DMS53 treated with DMSO at 0.1 percent for 48 hours (cell line): ENCODE data around the gene RAB20.
"Not testable (repeated sequence)": the region's sequence is repeated elsewhere in the genome, so short reads cannot be mapped to it uniquely, and the experiment has no call there.

Experiments
- DNase-seq: peaks from one replicate; lab custom pipeline; 2025; ENCODE audit not compliant: unreplicated experiment; lab: John Stamatoyannopoulos, UW

Gene RAB20

GRCh38 chr13:110492679-110493593 is 68.6 kb downstream of the RAB20 start:
- no peak for DNase-seq

- DNase-seq = no peak
Measured at GRCh38 chr13:110491869-110492678, 69.4 kb downstream of the RAB20 start.

DNA sequence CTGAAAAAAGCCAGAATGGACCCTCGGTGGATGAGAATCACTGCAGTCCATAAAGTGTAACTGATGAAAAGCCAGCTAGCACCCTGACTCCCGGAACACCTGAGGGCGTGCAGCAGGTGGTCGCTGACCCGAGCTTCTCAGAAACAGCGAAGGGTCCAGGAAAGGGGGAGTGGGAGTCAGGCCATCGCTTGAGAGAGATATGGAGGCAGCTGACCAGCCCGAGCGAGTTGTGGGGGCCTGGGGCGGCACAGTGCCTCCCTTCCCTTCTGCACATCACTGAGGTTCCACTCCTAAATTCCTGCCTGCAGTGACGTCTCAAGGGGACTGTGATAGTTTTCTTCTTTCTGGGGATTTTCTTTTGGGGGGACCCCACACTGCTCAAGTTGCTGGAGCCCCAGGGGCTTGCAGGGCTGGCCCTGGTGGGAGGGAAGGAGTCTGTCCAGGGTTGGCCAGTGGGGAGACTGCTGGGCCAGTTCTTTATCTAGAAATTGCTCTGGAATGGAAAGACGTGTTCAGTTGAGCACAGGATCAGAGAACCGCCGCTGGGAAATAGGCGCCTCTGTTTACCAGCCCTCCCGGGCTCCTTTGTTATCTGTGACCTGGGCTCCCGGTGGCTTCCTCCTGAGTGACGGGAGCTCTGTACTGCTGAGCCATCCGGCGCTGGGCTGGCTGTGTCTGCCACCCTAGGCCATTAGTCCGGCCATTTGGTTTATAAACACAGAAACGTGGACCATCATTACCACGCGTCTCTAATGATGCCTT is 71.3 kb downstream of the RAB20 start:
- no peak for DNase-seq

DNA sequence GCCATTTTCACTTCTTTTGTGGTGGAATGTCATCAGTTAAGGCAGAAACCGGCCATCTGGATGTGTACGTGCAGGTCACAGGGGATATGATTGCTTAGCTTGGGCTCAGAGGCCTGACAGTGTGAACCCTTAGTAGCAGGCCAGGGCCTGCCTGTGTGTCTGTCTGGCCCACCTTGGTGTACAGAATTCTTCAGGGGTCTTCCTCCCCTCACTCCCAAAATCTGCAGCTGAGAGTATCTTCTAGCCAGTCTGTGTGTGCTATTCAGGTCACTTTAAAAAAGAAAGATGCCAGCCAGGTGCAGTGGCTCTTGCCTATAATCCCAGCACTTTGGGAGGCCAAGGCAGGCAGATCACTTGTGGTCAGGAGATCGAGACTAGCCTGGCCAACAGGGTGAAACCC is 74.6 kb downstream of the RAB20 start:
- DNase-seq = not testable (repeated sequence)

DNA sequence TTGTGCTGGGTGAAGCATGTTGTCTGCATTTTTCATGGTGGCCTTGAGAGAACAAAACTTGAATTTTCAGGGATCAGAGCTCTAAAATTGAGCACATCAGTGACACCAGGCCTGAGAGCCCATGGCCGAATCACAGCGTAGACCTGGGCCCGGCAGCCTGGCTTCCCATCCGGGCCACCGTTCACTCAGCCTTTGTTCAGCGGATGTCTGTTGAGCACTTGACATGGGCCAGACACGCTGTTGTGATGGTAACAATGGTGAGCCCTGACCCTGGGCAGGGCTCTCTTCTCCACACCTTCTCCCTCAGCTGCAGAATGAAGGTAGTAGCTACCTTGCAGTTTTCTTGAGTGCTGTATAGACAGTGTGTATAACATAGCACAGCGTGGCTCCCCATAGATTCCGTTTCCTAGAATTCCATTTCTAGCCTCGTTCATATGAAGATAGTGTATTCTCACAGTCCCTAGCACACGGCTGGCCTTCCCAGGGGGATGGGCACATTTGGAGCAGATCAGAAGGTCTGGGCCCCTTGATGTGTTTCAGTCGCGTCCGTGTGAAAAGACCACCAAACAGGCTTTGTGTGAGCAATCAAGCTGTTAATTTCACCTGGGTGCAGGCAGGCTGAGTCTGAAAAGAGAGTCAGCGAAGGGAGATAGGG is 75.3 kb downstream of the RAB20 start:
- DNase-seq = no peak

DNA sequence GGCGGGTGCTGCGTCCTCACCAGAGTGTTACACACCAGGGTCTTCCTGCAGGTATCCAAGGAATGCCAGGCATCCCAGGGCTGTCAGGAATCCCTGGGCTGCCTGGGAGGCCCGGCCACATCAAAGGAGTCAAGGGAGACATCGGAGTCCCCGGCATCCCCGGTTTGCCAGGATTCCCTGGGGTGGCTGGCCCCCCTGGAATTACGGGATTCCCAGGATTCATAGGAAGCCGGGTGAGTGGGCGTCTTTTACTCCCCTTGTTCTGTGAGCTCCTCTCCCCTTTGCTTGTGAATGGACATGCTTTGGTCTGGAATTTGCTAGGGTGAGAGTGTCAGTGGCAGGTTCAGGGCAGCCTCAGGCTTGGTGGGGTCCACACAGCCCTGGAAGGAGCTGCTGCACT is 75.9 kb downstream of the RAB20 start:
- DNase-seq = no peak

DNA sequence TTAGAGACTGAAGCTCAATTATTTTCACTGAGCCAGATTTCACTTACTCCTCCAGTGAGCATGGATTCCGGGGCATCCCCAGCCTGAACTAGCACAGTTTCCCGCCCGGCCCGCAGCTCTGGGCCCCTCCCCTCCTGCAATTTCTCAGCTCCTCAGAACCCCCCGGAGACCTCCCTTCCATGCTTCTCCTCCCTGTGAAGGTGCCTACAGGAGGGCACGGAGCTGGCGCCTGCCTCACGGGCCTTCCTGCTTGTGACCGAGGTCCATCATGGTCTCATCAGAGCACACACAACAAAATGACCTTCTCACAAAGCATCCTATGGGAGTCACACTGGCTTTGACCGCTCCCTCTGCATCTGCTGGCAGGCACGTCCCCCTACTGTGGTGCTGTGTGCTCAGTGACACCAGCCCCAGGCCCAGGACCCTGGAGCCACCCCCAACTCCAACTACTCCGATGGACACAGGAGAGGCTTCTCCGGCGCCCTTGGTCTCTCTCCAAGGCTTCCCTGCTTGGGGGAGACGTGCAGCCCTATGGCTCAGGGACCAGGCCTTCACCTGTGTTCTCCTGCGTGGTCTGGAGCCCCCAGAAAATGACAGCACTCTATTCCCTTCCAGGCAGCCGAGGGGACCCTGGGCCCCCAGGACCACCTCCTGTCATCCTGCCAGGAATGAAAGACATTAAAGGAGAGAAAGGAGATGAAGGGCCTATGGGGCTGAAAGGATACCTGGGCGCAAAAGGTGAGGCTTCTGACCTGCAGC is 77.1 kb downstream of the RAB20 start:
- DNase-seq = no peak

DNA sequence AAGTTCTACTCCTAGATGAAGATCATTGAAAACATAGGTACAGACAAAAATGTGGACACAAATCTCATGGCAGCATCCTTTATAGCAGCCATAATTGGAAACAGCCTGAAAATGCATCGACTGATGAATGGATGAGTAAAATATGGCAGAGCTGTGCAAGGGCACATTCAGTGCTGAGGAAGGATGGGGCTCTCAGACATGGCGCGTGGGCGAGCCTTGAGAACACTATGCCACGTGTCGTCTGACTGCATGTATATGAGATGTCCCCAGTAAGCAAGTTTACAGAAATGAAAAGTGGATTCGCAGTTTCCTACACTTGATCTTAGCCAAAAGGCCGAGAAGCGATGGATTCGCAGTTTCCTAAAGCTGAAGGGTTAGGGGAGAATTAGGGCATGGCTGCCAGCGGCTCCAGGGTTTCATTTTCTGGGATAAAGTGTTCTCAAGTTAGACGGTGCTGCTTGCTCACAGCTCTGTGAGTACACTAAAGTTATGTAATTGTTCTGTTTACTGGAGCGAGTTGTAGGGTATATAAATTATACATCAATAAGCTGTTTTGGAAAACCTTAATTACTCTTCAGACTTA is 78.0 kb downstream of the RAB20 start:
- DNase-seq = no peak

DNA sequence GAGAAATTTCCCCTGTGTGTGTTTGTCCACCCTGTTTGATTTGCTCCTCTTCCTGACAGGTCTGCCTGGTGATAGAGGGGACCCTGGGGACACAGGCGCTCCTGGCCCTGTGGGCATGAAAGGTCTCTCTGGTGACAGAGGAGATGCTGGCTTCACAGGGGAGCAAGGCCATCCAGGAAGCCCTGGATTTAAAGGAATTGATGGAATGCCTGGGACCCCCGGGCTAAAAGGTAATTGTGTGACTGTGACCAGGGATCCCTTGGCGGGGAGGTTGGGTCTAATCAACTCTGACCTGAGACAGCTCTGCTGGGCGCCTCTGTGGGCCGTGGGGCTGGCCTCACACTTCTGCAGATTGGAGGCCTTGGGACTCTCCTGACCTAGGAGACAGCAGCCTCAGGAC is 81.4 kb downstream of the RAB20 start:
- DNase-seq = no peak

- DNase-seq = no peak
Measured at GRCh38 chr13:110479648-110480047, 81.9 kb downstream of the RAB20 start.

GRCh38 chr13:110479215-110479545 is 82.3 kb downstream of the RAB20 start:
- no peak for DNase-seq

GRCh38 chr13:110478405-110479214 is 82.9 kb downstream of the RAB20 start:
- no peak for DNase-seq

DNA sequence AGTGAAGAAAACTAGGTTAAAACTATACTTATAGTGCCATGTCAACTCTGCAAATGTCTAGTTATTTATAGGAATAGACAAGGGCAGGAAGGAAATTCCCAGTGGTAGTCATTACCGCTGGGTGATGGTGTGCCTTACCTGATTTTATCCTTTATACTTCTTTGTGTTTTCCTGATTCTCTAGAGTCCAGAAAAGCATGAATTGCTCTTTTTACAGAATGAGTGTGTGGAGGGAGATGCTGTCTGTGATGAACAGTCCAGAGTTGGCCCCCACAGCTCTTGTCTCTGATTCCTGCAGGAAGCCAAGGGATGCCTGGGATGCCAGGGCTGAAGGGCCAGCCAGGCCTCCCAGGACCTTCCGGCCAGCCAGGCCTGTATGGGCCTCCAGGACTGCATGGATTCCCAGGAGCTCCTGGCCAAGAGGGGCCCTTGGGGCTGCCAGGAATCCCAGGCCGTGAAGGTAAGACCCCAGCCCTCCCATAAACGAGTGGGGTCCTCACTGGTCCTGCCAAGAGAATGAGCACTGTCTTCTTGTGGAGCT is 83.7 kb downstream of the RAB20 start:
- no peak for DNase-seq

- no peak for DNase-seq
Measured at GRCh38 chr13:110476220-110476617, 85.3 kb downstream of the RAB20 start.

- no peak for DNase-seq
Measured at GRCh38 chr13:110475550-110476219, 85.8 kb downstream of the RAB20 start.

GRCh38 chr13:110475117-110475516 is 86.4 kb downstream of the RAB20 start:
- DNase-seq = no peak

- no peak for DNase-seq
Measured at GRCh38 chr13:110474713-110475112, 86.8 kb downstream of the RAB20 start.
